Mucosa of descending colon (tissue), 3 donors: ENCODE results near the gene GALNTL6. TPM values are rescaled to one million over a fixed set of nuclear protein-coding genes. Genes with fewer than 3 reads are reported as not detected.

Experiments used
- ATAC-seq: fragments of 200-7000 bp; cut with Tn5 transposase; one replicate; pipeline ENCODE4 v1.9.1; 2020; ENCODE audit warnings: mild to moderate bottlenecking, moderate library complexity
- DNase-seq, 3 donors: peaks; one replicate each; pipeline ENCODE4 v3.0.0-alpha.2; 2020
- H3K36me3 ChIP-seq: fragments of 200-600 bp; one replicate; pipeline ENCODE4 v1.8.0; 2021; ENCODE audit warnings: low read depth, mild to moderate bottlenecking
- H3K4me1 ChIP-seq: fragments of 200-600 bp; one replicate; pipeline ENCODE4 v1.8.0; 2021; ENCODE audit warnings: low read depth, mild to moderate bottlenecking
- H3K4me3 ChIP-seq: fragments of 200-600 bp; one replicate; pipeline ENCODE4 v1.8.0; 2021; ENCODE audit warnings: mild to moderate bottlenecking
- H3K9me3 ChIP-seq: fragments of 200-600 bp; one replicate; pipeline ENCODE4 v1.8.0; 2021; ENCODE audit warnings: mild to moderate bottlenecking
- intact Hi-C, 2 donors: fragments of 100-400 bp; cut with DNase I in 1 of 2; cut with micrococcal nuclease in 1 of 2; formaldehyde crosslinking; loops; one replicate each; pipeline versions ENCODE4 v1.11.0 to v1.11.1; 2022; cut with DNase I, micrococcal nuclease
- total RNA-seq, 3 donors: library from RNA; stranded (reverse); fragmentation: NEBNext Ultra II Directional in 2 of 3; extraction: Animal tissue kit (Norgen Biotek cat#: 25700) in 2 of 3; gene quantifications; one replicate each; pipeline versions ENCODE4 v1.2.1 to v1.2.4, GENCODE V29; 2021 to 2023
- TF ChIP-seq, protein P1 (sequence below): fragments of 200-600 bp; IDR thresholded peaks from one replicate; pipeline ENCODE4 v1.8.0; 2022; ENCODE audit warnings: antibody characterized with exemption, mild to moderate bottlenecking
- donor health status: DM: no; HTN: no; CAD: no; lungs with moderate emphysema.
- donor health status: DM: no; HTN: no; CAD: no.
- donor health status: DM: no; HTN: yes; CAD: no.

Gene GALNTL6
- total RNA-seq, 3 donors from 2014 or later: 0.12 to 0.27 (median 0.19) TPM

GRCh38 chr4:171880136-171880535 lies 66.9 kb downstream of the GALNTL6 start:
- TF ChIP-seq, protein P1, sequence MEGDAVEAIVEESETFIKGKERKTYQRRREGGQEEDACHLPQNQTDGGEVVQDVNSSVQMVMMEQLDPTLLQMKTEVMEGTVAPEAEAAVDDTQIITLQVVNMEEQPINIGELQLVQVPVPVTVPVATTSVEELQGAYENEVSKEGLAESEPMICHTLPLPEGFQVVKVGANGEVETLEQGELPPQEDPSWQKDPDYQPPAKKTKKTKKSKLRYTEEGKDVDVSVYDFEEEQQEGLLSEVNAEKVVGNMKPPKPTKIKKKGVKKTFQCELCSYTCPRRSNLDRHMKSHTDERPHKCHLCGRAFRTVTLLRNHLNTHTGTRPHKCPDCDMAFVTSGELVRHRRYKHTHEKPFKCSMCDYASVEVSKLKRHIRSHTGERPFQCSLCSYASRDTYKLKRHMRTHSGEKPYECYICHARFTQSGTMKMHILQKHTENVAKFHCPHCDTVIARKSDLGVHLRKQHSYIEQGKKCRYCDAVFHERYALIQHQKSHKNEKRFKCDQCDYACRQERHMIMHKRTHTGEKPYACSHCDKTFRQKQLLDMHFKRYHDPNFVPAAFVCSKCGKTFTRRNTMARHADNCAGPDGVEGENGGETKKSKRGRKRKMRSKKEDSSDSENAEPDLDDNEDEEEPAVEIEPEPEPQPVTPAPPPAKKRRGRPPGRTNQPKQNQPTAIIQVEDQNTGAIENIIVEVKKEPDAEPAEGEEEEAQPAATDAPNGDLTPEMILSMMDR: no peak
- DNase-seq: no peak
- no peaks in the 10 kb centered on the region for H3K36me3 ChIP-seq
- H3K4me1 ChIP-seq: no peaks in the 10 kb centered on the region
- ATAC-seq: no peak
- H3K4me3 ChIP-seq: no peak overlapping the region
- intact Hi-C loops: no loop called here
- H3K9me3 ChIP-seq: no peaks in the 10 kb centered on the region

DNA sequence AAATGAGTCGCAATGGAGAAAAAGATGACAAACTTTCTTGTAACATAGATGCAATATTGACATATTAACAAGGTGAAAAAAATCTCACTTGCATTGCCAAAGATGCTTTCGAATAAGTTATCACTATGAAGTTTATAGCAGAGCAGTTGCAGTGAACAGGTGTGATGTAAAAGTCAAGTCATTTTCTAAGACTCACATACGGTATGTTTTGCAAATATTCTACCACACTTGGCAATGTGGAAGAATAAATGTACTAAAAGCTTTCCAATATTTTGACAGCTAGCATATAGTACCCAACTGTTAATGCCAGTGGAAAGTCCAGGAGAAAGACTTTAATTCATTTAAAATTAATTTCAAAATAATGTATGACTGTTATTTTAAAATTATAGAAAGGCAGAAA lies 76.5 kb downstream of the GALNTL6 start:
- Histone ChIP-seq H3K4me3 (no peak overlapping the region), H3K9me3 (no peaks in the 10 kb centered on the region), H3K36me3 (no peaks in the 10 kb centered on the region), H3K4me1 (no peaks in the 10 kb centered on the region)
- DNase-seq (no peak), ATAC-seq (no peak)
- TF ChIP-seq, protein P1: no peak
- intact Hi-C loops: no loop called here

- Histone ChIP-seq H3K9me3 (no peaks in the 10 kb centered on the region), H3K36me3 (no peaks in the 10 kb centered on the region), H3K4me1 (no peaks in the 10 kb centered on the region), H3K4me3 (no peak overlapping the region)
- TF ChIP-seq, protein P1: no peak
- DNase-seq: no peak
- ATAC-seq: no peak
- intact Hi-C loops: no loop called here
These were observed 77.8 kb downstream of the GALNTL6 start for GRCh38 chr4:171891038-171891437.

DNA sequence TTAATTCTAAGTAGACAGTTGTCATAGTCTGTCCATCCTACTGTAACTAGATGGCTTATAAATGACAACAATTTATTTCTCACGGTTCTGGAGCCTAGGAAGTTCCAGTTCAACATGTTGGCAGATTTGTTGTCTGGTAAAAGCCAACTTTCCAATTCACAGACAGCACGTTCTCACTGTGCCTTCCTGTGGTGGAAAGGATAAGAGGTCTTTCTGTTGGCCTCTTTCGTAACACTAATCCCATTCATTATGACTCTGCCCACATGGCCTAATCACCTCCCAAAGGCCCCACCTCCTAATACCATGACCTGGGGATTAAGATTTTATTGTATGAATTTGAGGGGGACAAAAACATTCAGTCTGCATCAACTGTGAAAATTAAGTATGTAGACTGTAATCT lies 83.2 kb downstream of the GALNTL6 start:
- H3K4me1 ChIP-seq: no peaks in the 10 kb centered on the region
- intact Hi-C loops: no loop called here
- ATAC-seq: no peak

DNA sequence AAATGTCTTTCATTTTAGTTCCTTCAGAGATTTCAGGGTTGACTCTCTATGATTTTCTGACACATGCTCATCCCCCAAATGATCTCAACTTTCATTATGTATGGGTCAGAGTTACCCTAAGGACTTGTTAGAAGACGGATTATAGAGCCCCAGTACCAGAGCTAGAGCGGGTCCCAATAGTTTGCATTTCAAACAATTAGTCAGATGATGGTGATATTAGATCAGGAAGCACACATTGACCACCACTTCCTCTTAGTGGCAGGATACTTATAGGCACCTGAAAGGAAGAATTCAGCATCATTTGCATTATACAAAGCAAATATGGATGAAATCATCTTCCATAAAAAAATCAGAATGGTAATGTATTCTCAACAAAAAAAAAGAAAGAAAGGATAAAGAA lies 106.1 kb downstream of the GALNTL6 start:
- H3K4me1 ChIP-seq: no peaks in the 10 kb centered on the region
- TF ChIP-seq, protein P1: no peak
- H3K4me3 ChIP-seq: no peak overlapping the region
- H3K9me3 ChIP-seq: no peaks in the 10 kb centered on the region
- ATAC-seq (no peak), DNase-seq (no peak)
- intact Hi-C loops: no loop called here
- H3K36me3 ChIP-seq: no peaks in the 10 kb centered on the region

More for the DNA sequence above, 83.2 kb downstream of the GALNTL6 start:
- TF ChIP-seq, protein P1: no peak
- Histone ChIP-seq H3K9me3 (no peaks in the 10 kb centered on the region), H3K4me3 (no peak overlapping the region), H3K36me3 (no peaks in the 10 kb centered on the region)
- no peak for DNase-seq

GRCh38 chr4:171920901-171921300 lies 107.7 kb downstream of the GALNTL6 start:
- DNase-seq: no peak
- no peak overlapping the region for H3K4me3 ChIP-seq
- H3K4me1 ChIP-seq: no peaks in the 10 kb centered on the region
- no peak for ATAC-seq
- H3K9me3 ChIP-seq: no peaks in the 10 kb centered on the region
- no peaks in the 10 kb centered on the region for H3K36me3 ChIP-seq
- TF ChIP-seq, protein P1: no peak
- intact Hi-C loops: no loop called here
